Gastrocnemius medialis (tissue), 4 donors: ENCODE data around the gene ZBTB44. TPM values are rescaled to one million over a fixed set of nuclear protein-coding genes. Genes with fewer than 3 reads are reported as not detected.

Experiments used
- ATAC-seq, 2 donors: fragments of 150-250 bp; one replicate each; pipeline ENCODE4 v1.9.1; 2016
- DNase-seq, 2 donors: peaks; one replicate each; pipeline ENCODE4 v3.0.0-alpha.2; 2019
- H3K27ac ChIP-seq, 4 donors: fragments of 200-600 bp; sonication (generic); 1 replicate in 1 of 4; 2 replicates in 3 of 4; pipeline ENCODE4 v1.5.1; 2016 to 2018; ENCODE audit warnings: mild to moderate bottlenecking in 2 of 4, moderate library complexity in 1 of 4
- H3K27me3 ChIP-seq, 3 donors: fragments of 200-600 bp; sonication (generic) in 2 of 3; 1 replicate in 1 of 3; 2 replicates in 2 of 3; pipeline versions ENCODE4 v1.5.1 to v1.6.0; 2016 to 2019; ENCODE audit warnings: mild to moderate bottlenecking in 1 of 3, moderate library complexity in 1 of 3
- H3K36me3 ChIP-seq, 2 donors: fragments of 200-600 bp; sonication (generic) in 1 of 2; one replicate each; pipeline ENCODE4 v1.5.1; 2017 to 2018
- H3K4me1 ChIP-seq, 2 donors: fragments of 200-600 bp; sonication (generic) in 1 of 2; one replicate each; pipeline ENCODE4 v1.5.1; 2016 to 2017; ENCODE audit warnings: mild to moderate bottlenecking in 2 of 2
- H3K4me3 ChIP-seq, 4 donors: fragments of 200-600 bp; sonication (generic) in 3 of 4; 1 replicate in 1 of 4; 2 replicates in 3 of 4; pipeline ENCODE4 v1.5.1; 2016 to 2019; ENCODE audit warnings: mild to moderate bottlenecking in 2 of 4
- H3K9me3 ChIP-seq, 3 donors: fragments of 200-600 bp; sonication (generic) in 2 of 3; 1 replicate in 1 of 3; 2 replicates in 2 of 3; pipeline ENCODE4 v1.5.1; 2016 to 2019
- POLR2A ChIP-seq, 2 donors: fragments of 450-650 bp; IDR thresholded peaks; one replicate each; pipeline ENCODE4 v1.6.1; 2017; ENCODE audit warnings: antibody characterized with exemption in 2 of 2, mild to moderate bottlenecking in 2 of 2, moderate library complexity in 2 of 2
- in situ Hi-C, 4 donors: fragments of 200-750 bp; cut with MboI; loops; one replicate each; pipeline versions ENCODE4 v1.15.0 to v1.8.0; 2017; ENCODE audit warnings: low sequenced_read_pairs in 4 of 4
- intact Hi-C: fragments of 100-400 bp; cut with DNase I; formaldehyde crosslinking; loops from one replicate; pipeline ENCODE4 v1.15.1; 2023; ENCODE audit warnings: low total_unique reads
- total RNA-seq, 4 donors: library from RNA; depleted of rRNA; stranded (reverse); fragments of >200 nt; gene quantifications; one replicate each; pipeline versions ENCODE4 v1.1.0 to v1.2.3, GENCODE V29; 2016
- TF ChIP-seq, protein P1 (sequence below), 5 experiments: fragments of 450-650 bp in 3 of 5; fragments of 200-600 bp in 2 of 5; sonication (generic) in 2 of 5; IDR thresholded peaks in 4 of 5; conservative IDR thresholded peaks in 1 of 5; 1 replicate in 4 of 5; 2 replicates in 1 of 5; pipeline ENCODE4 v1.5.1; 2016 to 2019; ENCODE audit warnings: antibody characterized with exemption in 5 of 5, mild to moderate bottlenecking in 3 of 5, moderate library complexity in 3 of 5

The ZBTB44 gene
- total RNA-seq, 4 donors from 2014 or later: 57.4 to 108 (median 68.8) TPM

DNA sequence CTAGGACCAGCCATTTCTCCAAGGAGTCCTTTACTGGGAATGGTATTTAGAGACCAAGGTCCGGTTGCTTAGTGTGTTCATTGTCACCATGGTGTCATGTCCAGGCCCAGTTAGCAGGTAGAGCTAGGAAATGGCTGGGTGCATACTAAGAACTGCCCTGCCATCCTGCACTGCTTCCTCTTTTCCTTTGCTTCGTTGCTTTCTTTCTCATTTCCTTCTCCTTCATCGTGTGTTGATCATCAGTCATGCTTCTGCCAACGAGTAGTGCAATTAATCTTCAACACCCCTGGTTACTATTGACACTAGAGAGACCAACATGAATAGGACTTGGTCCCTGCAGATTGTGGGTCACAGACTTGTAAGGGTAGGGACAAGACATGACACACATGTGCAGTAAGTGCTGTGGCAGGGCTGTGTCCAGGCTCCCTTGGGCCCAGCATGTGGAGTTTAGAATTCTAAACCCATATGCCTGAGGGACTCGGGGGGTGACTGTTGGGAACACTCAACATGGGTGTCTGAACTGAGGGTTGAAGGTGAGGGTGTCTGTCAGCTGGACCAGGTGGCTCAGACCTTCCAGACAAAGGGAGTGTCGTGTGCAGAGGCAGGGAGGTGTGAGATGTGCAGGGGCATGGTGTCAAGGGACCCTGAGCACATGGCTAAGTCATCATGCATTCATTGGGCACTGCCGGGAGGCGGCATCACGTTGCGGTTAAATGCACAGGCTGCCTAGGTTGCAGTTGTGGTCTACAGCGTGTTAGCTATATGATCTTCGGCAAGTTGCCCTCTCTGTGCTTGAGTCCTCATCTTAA lies 112.5 kb downstream of the ZBTB44 start:
- intact Hi-C loops (no loop called here), in situ Hi-C loops (loop anchor here (10.0 to 25.0 kb wide), 4 partner anchors 185 to 685 kb away; partner anchors contain the start of gene ADAMTS8 (in 1 of the 4))
- H3K9me3 ChIP-seq: no peaks in the 10 kb centered on the region
- ATAC-seq (no peak), DNase-seq (no peak)
- no peaks in the 10 kb centered on the region for H3K4me1 ChIP-seq
- H3K27me3 ChIP-seq: no peaks in the 10 kb centered on the region
- H3K27ac ChIP-seq: no peak overlapping the region
- no peak for TF ChIP-seq POLR2A (IDR thresholded peaks at IDR 0.05)
- TF ChIP-seq, protein P1, sequence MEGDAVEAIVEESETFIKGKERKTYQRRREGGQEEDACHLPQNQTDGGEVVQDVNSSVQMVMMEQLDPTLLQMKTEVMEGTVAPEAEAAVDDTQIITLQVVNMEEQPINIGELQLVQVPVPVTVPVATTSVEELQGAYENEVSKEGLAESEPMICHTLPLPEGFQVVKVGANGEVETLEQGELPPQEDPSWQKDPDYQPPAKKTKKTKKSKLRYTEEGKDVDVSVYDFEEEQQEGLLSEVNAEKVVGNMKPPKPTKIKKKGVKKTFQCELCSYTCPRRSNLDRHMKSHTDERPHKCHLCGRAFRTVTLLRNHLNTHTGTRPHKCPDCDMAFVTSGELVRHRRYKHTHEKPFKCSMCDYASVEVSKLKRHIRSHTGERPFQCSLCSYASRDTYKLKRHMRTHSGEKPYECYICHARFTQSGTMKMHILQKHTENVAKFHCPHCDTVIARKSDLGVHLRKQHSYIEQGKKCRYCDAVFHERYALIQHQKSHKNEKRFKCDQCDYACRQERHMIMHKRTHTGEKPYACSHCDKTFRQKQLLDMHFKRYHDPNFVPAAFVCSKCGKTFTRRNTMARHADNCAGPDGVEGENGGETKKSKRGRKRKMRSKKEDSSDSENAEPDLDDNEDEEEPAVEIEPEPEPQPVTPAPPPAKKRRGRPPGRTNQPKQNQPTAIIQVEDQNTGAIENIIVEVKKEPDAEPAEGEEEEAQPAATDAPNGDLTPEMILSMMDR (IDR thresholded peaks at IDR 0.05 in 4 of 5, conservative IDR thresholded peaks at IDR 0.05 in 1 of 5): no peak
- no peaks in the 10 kb centered on the region for H3K36me3 ChIP-seq
- H3K4me3 ChIP-seq: no peak overlapping the region

DNA sequence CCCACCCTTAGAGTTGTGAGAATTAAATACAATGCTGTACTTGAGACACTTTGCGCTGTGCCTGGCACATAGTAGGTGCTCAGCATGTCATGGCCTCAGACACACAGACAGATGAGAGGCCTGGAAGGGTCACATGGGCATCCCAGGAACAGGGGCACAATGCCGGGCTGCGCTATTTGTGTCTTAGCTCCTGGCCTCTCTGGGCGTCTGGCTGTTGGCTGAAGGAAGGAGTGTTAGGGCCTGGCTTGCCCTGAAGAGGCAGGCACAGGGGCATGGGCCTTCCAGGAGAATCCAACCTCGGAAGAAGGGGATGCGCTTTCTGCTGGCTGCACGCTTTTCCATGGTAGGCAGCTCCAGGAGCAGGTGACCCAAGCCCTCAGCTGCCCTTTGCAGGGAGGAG lies 113.7 kb downstream of the ZBTB44 start:
- Histone ChIP-seq H3K4me3 (no peak overlapping the region), H3K27ac (no peak overlapping the region), H3K4me1 (no peaks in the 10 kb centered on the region), H3K27me3 (no peaks in the 10 kb centered on the region), H3K9me3 (no peaks in the 10 kb centered on the region), H3K36me3 (no peaks in the 10 kb centered on the region)
- in situ Hi-C loops (loop anchor here (10.0 to 25.0 kb wide), 4 partner anchors 186 to 686 kb away; partner anchors contain the start of gene ADAMTS8 (in 1 of the 4)), intact Hi-C loops (no loop called here)
- TF ChIP-seq POLR2A (IDR thresholded peaks at IDR 0.05): no peak
- TF ChIP-seq, protein P1 (IDR thresholded peaks at IDR 0.05 in 4 of 5, conservative IDR thresholded peaks at IDR 0.05 in 1 of 5): no peak
- DNase-seq: no peak
- ATAC-seq: no peak

DNA sequence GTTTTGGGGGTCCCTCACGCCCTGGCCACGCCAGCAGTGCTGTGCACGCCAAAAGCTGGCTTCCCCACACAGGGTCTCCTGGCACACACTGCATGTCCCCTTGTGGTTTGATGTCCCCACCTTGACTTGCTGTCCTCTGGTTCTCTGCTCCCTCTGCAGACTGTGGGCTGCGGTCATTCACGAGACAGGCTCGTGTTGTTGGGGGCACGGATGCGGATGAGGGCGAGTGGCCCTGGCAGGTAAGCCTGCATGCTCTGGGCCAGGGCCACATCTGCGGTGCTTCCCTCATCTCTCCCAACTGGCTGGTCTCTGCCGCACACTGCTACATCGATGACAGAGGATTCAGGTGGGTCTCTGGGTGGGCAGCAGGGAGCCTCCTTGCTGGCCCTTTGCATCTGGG lies 114.9 kb downstream of the ZBTB44 start:
- intact Hi-C loops (no loop called here), in situ Hi-C loops (loop anchor here (10.0 to 25.0 kb wide), 4 partner anchors 188 to 688 kb away; partner anchors contain the start of gene ADAMTS8 (in 1 of the 4))
- ATAC-seq (no peak), DNase-seq (no peak)
- Histone ChIP-seq H3K9me3 (no peaks in the 10 kb centered on the region), H3K27ac (no peak overlapping the region), H3K4me1 (no peaks in the 10 kb centered on the region), H3K36me3 (no peaks in the 10 kb centered on the region), H3K4me3 (no peak overlapping the region), H3K27me3 (no peaks in the 10 kb centered on the region)
- no peak for TF ChIP-seq POLR2A (IDR thresholded peaks at IDR 0.05)
- TF ChIP-seq, protein P1 (IDR thresholded peaks at IDR 0.05 in 4 of 5, conservative IDR thresholded peaks at IDR 0.05 in 1 of 5): no peak

DNA sequence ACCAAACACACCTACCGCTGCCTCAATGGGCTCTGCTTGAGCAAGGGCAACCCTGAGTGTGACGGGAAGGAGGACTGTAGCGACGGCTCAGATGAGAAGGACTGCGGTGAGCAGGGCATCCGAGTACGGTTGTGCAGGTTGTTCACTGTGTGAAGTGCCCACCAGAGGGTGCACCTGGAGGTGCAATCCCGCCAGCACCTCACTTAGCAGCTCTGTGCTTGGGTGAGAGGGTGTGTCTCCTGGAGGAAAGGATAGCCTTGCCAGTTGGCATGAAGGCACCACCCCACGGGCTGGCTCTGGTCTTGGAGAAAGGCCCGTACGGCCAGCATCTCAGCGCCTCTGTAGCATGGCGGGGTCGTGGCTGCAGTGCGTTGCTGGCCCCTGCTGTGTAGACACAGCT lies 115.8 kb downstream of the ZBTB44 start:
- TF ChIP-seq, protein P1 (IDR thresholded peaks at IDR 0.05 in 4 of 5, conservative IDR thresholded peaks at IDR 0.05 in 1 of 5): no peak
- no peak for TF ChIP-seq POLR2A (IDR thresholded peaks at IDR 0.05)

More for the DNA sequence above, 115.8 kb downstream of the ZBTB44 start:
- Histone ChIP-seq H3K9me3 (no peaks in the 10 kb centered on the region), H3K27ac (no peak overlapping the region), H3K36me3 (no peaks in the 10 kb centered on the region), H3K27me3 (no peaks in the 10 kb centered on the region), H3K4me3 (no peak overlapping the region), H3K4me1 (no peaks in the 10 kb centered on the region)
- in situ Hi-C loops (no loop called here), intact Hi-C loops (no loop called here)
- DNase-seq (no peak), ATAC-seq (no peak)
